ENCODE data around the gene EFEMP2.
"Not testable (repeated sequence)": the region's sequence is repeated elsewhere in the genome, so short reads cannot be mapped to it uniquely, and the experiment has no call there.

Gene EFEMP2

GRCh38 chr11:65900125-65900898 is 27.7 kb upstream of the EFEMP2 start, which contains the start of gene FOSL1:
TSS of gene FOSL1 (minus strand) at chr11:65900388. CDS start at chr11:65900339, 49 bp downstream.
- peak; percentile 91 for DNase-seq (ENCODE audit: low spot score)

GRCh38 chr11:65899356-65900124 is 26.9 kb upstream of the EFEMP2 start:
- DNase-seq (ENCODE audit: low spot score), result no peak

DNA sequence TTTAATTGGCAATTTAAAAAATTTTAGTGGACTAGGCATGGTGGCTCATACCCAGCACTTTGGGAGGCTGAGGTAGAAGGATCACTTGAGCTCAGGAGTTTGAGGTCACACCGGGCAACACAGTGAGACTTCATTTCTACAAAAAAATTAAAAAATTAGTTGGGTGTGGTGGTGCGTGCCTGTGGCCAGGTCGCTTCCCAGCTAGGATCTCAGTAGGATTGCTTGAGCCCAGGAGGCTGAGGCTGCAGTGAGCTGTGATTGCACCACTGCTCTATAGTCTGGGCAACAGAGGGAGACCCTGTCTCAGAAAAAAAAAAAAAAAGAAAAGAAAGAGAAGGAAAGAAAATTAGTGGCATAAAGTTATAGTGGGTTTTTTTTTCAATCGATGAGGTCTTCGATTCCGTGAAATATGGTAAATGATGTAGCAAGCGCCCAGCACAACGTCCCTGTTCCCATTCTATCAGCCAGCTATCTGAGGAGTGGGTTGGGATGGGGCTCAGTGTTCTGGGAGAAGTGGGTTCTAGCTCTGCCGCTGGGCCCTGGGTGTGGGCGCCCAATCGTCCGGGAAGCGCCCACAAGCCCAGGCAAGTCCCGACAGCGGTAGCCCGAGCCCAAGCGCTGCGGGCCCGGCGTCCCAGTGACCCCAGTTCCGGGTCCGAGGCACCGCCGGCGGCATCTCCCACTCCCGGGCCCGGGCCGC is 26.2 kb upstream of the EFEMP2 start:
- no peak for DNase-seq (ENCODE audit: low spot score)

DNA sequence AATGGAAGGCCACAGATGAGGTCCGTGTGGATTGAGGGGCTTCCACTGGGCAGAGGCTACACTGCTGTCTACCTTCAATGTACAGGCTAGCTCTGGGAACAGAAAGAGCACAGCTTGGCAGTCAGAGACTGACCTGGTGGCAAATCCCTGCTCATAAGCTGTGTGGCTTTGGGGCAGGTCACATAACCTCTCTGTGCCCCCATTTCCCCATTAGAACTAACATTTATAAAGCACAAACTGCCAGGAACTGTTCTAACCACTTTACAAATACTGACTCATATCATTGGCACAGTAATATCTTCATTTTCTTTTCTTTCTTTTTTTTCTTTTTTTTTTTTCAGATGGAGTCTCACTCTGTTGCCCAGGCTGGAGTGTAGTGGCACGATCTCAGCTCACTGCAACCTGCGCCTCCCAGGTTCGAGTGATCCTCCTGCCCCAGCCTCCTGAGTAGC is 24.4 kb upstream of the EFEMP2 start:
- no peak for DNase-seq (ENCODE audit: low spot score)

DNA sequence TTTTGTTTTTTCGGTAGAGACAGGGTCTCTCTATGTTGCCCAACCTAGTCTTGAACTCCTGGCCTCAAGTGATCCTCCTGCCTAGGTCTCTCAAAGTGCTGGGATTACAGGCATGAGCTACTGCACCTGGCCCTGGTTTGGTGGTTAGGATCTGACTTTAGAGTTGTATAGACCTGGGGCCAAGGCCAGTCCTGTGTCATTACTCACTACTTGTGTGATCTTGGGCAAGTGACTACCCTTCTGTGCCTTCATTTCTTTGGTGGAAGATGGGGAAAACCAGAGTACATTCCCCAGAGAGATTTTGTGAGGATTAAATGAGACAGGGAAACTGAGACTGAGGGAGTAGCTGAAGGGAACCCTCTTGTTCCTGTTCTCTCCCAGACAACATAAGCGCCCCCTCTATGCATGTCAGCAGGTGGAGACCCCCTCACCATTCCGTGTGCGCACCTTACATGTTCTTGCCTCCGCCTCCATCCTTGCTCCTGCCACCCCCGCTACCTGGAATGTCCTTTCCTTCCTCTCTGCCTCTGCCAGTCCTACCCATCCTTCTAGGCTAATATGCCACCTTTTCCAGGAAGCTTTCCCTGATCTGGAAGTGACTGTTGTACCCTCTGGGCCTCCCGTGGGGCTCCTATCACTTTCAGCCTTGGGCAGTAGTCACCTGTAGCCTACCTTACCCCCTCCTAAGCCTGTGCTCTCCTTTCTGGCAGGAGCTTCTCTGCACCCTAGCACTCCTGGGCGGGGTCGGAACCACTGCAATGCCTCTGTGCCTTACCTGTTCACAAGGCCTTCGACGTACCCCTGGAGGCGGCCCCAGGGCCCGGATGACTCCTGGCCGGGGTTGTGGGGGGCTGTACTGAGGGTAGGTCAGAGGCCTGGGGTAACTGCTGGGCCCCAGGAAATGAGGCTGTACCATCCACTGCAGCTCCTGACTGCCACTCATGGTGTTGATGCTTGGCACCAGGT is 23.7 kb upstream of the EFEMP2 start:
- no peak for DNase-seq (ENCODE audit: low spot score)

DNA sequence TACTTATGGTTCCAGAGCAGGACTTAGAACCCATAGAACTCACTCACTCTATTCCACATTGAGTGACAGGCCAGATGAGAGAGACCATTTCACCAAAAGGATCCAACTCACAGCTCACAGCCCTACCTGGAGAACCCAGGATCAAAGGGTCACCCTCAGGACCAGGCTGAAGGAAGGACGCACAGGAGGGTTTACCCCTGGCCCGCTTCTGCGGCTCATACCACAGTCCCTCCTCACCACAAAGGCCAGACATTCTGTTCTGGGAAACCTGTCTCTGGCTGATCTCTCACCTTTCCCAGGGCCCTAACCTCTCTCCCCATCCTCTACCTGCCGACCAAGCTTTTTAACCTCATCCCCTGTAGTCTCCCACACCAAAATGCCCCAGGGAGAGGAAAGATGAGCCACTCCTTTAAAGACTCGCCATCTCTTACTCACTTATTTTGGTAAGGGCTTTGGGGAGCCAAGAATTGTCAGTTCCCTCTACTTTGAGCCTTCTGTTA is 22.9 kb upstream of the EFEMP2 start:
- no peak for DNase-seq (ENCODE audit: low spot score)

- DNase-seq (ENCODE audit: low spot score), result peak; percentile 27
Observed at GRCh38 chr11:65894034-65894591, 21.5 kb upstream of the EFEMP2 start.

DNA sequence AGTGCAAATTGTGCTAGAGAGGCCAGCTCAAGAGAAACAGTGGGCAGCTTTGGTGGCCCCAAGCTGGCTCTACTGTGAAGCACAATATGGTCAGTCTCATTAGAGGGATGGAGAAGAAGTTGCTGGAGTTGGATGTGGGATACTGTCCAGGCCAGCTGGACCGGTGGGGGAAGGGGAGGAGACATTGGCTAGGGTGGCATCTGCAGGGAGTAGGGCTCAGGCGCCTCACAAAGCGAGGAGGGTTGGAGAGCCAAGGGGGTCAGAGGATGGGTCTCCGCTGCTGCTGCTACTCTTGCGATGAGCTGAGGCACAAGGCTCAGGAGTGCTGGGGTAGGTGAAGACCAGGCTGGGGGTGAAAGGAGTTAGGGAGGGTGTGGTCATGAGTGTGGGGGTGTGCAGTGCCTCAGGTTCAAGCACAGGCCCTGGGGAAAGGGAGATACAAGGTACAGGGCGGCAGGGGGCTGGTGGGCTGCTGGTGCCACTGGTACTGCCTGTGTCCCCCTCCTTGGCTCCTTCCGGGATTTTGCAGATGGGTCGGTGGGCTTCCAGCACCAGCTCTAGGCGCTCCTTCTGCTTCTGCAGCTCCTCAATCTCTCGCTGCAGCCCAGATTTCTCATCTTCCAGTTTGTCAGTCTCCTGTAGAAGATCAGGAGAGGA is 20.2 kb upstream of the EFEMP2 start:
- DNase-seq (ENCODE audit: low spot score), result no peak

DNA sequence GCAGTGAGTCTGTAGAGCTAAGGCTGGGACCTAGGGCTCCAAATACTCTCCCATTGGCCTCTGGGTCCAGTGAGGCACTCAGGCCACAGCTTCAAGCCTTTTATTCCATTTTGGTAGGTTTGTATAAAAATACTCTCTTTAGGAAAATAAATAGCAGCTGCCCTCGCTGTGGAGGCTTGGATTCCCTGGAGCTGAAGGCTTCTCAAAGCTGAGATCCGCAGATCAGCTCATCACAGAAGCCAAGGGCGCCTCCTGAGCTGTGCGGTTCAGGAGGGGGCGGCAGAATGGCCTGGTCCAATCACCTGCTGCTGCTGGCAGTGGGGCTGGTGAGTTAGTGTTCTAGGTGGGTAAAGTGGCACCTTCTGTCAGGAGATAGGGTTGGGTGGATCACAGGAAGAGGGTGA is 19.5 kb upstream of the EFEMP2 start:
- DNase-seq (ENCODE audit: low spot score), result not testable (repeated sequence)

GRCh38 chr11:65891219-65892136 is 18.9 kb upstream of the EFEMP2 start:
- no peak for DNase-seq (ENCODE audit: low spot score)

GRCh38 chr11:65890324-65891218 is 18.0 kb upstream of the EFEMP2 start, which contains the start of gene CCDC85B:
TSS of gene CCDC85B (plus strand) at chr11:65890673. CDS start at chr11:65890784, 111 bp downstream.
- DNase-seq (ENCODE audit: low spot score), result peak; percentile 98

GRCh38 chr11:65888163-65888814 is 15.7 kb upstream of the EFEMP2 start, which contains the start of gene FIBP:
TSS of gene FIBP (minus strand) at chr11:65888471. CDS start at chr11:65888418, 53 bp downstream.
- peak; percentile 96 for DNase-seq (ENCODE audit: low spot score)

- DNase-seq (ENCODE audit: low spot score), result no peak
Observed at GRCh38 chr11:65887723-65888162, 15.1 kb upstream of the EFEMP2 start.

GRCh38 chr11:65886826-65887722 is 14.5 kb upstream of the EFEMP2 start:
- DNase-seq (ENCODE audit: low spot score), result no peak

DNA sequence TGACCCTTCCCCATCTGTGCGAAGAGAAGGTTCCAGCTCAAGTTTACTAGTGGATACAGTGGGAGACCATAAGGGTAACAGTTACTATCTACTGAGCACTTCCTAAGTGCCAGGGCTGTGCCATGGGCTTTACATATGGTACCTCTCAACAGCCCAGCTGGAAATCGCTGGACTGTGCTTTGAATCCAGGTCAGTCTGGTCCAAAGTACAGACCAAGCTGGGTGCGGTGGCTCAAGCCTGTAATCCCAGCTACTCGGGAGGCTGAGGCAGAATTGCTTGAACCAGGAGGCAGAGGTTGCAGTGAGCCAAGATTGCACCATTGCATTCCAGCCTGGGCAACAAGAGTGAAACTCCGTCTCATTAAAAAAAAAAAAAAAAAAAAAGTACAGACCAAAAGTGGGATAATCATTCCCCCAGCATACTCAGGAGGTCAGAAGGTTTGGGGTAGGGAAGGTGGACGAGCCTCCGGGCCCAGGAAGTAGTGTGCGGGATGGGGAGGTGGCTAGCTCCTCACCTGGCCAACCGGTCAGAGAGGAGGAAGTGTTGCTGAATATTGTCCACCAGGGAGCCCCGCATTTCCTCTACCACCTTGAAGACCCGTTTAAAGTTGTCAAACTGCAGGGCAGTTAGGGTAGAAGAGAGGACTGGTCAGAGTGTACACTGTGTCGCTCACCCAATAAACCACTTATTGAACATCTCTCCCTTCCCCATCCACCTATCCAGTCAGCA is 13.4 kb upstream of the EFEMP2 start:
- DNase-seq (ENCODE audit: low spot score), result no peak

Data from CD4-positive, alpha-beta T cell treated with Interleukin-6 at 100 ng/mL for 8 hours (primary cell).